Stromal cell of bone marrow (primary cell): ENCODE results near the gene COL24A1.
"Not testable (repeated sequence)": the region's sequence is repeated elsewhere in the genome, so short reads cannot be mapped to it uniquely, and the experiment has no call there.

Experiments
- DNase-seq: peaks from one replicate; pipeline ENCODE4 v3.0.0-alpha.2; 2012; ENCODE audit warnings: low read depth

Gene COL24A1

DNA sequence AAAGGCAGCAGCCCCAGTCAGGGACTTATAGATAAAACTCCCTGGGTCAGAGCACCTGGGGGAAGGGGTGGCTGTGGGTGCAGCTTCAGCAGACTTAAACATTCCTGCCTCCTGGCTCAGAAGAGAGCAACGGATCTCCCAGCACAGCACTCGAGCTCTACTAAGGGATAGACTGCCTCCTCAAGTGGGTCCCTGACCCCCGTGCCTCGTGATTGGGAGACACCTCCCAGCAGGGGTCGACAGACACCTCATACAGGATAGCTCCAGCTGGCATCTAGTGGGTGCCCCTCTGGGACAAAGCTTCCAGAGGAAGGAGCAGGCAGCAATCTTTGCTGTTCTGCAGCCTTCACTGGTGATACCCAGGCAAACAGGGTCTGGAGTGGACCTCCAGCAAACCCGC lies 84.1 kb downstream of the COL24A1 start:
- DNase-seq = not testable (repeated sequence)

DNA sequence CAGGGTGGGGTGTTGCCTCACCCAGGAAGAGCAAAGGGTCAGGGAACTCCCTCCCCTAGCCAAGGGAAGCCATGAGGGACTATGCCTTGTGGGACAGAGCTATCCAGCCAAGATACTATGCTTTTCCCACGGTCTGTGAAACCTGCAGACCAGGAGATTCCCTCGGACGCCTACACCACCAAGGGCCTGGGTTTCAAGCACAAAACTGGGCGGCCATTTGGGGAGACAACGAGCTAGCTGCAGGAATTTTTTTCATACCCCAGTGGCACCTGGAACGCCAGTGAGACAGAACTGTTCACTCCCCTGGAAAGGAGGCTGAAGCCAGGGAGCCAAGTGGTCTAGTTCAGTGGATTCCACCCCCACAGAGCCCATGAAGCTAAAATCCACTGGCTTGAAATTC lies 84.7 kb downstream of the COL24A1 start:
- DNase-seq = not testable (repeated sequence)

GRCh38 chr1:86069757-86070145 lies 86.8 kb downstream of the COL24A1 start:
- no peak for DNase-seq

GRCh38 chr1:86068841-86069756 lies 87.5 kb downstream of the COL24A1 start:
- no peak for DNase-seq

GRCh38 chr1:86068271-86068721 lies 88.3 kb downstream of the COL24A1 start:
- DNase-seq = no peak

DNA sequence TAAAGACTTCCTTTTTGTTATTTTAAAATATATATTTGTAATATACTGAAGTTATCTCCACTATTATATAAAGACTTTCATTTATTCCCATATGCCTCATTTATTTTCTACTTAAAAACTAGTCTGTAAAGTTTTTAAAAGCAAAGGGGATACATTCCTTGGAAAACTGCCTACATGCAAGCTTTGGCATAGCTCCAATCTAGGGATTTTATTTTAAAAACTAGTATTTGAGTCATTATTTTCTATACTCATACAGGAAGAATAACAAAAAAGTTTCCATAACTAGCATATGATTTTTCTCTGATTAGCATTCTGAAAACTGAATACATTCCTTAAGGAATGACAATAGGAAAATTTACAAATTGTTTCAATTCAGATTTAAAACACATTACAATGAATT lies 88.9 kb downstream of the COL24A1 start:
- DNase-seq = no peak

GRCh38 chr1:86064899-86065298 lies 91.7 kb downstream of the COL24A1 start:
- DNase-seq = no peak

DNA sequence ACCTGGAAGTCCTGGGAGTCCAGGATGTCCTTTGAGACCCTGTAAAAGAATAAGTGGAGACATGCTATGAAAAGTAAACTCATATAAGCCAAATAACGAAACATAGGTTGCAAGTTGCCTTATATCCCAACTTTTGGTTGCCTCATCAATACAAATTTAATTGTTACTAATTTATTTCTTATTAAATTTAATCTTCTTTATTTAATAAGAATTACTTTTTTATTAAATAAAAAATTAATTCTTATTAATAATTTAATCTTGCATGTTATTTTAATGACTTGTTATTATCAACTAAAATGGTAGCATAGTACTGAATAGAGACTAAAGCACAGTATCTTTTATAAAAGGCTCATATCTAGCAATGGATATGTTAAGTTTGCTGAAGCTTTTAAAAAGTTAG lies 92.9 kb downstream of the COL24A1 start:
- DNase-seq = no peak

DNA sequence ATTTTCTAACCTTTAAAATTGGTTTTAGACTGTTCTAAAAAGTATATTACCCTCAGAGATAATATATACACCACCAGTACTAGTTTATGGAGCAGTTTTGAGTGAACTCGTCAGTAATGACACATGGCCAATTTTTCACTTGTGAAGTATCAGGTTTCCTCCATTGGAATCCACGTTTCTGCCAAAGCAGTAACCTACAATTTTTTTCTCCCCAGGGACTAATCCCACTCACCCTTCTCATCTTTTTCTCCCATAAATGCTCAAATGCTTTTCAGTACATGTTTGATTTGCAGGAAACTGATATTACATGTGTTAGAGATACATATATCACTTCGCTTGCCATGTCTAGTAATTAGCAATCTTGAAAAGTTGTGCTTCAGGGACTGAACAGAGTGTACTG lies 94.1 kb downstream of the COL24A1 start:
- DNase-seq = no peak

DNA sequence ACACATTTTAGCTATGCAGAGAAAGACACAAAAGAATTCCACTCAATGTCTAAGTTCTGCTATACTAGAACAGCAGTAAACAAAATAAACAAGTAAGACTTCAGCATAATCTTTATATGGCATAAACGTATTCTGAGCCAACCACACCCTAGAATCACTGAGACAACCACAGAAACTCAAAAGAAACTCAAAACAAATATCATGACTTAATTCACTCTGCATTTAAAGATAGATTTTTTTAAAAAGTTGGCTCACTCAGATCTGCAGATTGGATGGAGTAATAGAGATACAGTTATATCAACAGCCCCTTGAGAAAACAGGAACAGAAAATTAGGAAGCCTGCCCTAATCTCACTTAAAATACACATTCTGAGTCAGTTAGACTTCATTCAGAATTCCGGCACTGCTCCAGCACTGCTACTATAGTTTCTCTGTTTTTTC lies 95.0 kb downstream of the COL24A1 start:
- peak; percentile 58 for DNase-seq

DNA sequence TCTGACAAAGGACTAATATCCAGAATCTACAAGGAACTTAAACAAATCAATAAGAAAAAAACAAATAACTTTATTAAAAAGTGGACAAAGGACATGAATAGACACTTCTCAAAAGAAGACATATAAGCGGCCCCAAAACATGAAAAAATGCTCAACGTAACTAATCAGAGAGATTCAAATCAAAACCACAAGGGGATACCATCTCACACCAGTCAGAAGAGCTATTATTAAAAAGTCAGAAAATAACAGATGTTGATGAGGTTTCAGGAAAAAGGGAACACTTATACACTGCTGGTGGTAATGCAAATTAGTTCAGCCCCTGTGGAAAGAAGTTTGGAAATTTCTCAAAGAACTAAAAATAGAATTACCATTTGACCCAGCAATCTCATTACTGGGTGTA lies 102.2 kb downstream of the COL24A1 start:
- DNase-seq = no peak

DNA sequence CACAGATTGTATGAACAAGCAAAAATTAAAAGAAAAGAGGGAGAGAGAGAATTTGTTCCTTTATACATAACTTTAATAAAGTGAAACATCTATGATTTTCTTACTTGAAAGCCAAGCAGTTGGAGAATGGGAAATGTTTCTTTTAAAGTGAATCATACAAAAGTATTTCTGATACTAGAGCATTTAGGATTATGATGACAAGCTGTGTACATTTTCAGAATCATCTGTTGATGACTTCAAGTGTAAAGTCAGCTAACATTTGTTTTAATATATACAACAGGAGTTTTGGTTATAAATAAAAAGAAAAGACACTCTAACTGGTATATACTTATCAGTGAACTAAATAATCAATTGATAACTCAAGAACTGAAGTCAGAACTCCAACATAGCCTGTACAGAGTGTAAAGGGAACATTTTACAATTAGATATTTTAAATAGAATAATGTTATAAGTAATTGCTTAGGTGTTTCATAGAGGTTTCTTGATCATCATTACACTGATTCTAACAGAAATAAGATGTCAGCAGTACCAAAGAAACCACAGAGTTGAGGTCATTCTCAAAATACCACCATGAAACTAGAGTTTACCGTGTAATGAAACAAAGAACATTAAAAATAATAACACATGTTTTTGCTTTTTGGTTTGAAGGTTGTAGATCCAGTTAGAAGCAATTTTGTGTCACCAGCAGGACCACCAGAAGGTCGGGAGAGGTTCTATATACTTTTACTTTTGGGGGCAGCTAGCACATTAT lies 103.4 kb downstream of the COL24A1 start:
- no peak for DNase-seq

GRCh38 chr1:86035101-86035500 lies 121.5 kb downstream of the COL24A1 start:
- no peak for DNase-seq

DNA sequence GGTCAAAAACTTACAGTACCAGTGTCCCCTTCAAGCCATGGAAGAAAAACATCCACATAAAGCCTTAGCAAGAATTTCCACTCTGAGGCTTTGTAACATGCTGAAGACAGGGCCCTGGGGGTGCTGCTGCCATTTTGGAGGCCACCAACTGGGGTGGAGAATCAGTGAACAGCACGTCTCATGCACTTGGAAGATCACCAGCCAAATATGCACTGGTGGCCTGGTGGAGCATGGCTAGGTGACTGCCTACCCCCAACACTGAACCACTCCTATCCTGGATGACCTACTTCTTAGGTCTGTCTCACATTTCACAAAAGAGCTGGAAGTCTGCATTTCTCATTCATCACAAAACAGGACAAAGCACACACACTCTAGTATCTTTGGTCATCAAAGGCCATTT lies 126.4 kb downstream of the COL24A1 start:
- DNase-seq = no peak

DNA sequence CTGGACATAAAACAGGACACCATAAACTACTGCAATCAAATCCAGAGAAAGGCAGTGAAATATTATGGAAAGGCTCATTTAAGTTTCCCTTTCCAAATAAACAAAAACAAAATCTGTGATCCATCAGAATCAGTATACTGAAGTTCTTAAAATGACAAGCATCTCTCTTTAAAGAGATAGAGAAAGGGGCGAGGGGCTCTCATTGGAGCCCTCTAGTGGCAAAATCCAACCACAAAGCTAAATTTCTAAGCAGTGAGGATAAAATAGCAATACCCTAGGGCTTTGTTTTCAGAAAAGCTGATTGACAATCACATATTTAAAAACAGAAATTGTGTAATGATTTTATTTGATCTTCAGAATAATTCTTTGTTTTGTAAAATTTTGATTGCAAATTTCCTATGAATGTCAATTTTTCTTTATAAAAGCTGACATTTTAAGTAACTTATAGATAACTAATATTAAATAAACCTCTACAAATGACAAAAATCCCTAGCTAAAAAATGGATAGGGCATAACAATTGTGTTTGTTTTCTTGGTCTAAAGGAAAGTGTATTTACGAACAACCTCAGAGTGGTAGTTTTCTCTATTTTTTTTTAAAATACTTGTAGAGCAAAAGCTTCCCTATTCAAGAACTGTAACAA lies 138.2 kb downstream of the COL24A1 start:
- DNase-seq = peak; percentile 12

- no peak for DNase-seq
These were observed 140.4 kb downstream of the COL24A1 start for GRCh38 chr1:86016076-86016759.

- no peak for DNase-seq
These were observed 141.2 kb downstream of the COL24A1 start for GRCh38 chr1:86015375-86015774.

DNA sequence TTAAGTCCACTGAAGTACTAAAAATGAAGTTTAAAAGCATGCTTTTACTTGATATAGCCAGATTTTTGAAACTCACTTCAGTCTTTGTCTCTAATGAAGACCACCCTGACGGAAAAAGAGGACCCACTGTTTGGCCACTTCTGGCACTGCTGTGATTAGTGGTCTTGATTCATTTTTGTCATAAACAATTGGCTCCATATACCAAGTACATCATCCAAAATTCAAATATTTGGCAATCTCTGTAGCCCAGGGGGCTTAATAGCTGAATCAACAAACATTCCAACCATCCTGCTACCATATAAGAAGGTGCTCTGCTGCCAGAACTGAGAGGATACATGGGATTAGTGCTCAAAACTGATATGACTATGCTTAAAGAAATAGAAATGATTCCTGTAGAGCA lies 156.0 kb downstream of the COL24A1 start:
- DNase-seq = no peak

DNA sequence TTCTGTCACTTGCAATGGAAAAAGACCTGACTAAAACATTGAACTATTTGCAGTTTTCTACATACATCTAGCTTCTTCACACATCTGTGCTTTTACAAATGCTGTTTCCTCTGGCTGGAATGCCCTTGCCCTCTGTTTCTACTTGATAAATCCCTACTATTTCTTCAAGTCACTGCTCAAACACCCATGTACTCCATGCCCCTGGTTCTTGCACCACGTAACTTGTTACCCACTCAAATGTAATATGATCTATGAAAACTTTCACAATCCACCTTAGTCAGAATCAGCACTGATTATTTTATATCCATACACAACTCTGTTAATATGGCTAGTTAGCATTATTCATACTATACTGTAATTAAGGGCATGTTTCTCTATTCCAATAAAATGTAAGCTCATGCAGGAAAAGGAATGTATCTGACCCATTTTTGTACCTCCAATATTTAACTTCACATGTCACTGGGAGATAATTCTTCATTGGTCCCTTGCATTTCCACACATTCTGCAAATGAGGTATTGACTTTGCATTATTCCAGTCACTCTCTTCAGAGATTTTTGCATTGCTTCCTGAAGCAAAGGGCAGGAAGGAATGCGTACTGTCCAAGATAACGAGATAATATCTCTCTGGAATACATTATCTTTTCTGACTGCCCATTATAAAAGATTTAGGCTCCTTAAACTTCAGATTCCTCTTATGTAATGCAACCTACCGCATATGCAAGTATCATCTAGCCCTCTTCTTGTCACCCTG lies 158.3 kb downstream of the COL24A1 start:
- no peak for DNase-seq

GRCh38 chr1:85992791-85993190 lies 163.8 kb downstream of the COL24A1 start:
- DNase-seq = peak; percentile 52

GRCh38 chr1:85991261-85991660 lies 165.3 kb downstream of the COL24A1 start:
- no peak for DNase-seq
